CD4-positive, alpha-beta T cell treated with Interleukin-2 at 100 ng/mL for 4 hours (primary cell): ENCODE measurements around the gene CPT1B.

Experiments used
- DNase-seq: peaks from one replicate; pipeline ENCODE4 v3.0.0-alpha.2; 2020; ENCODE audit warnings: low spot score

The CPT1B gene

DNA sequence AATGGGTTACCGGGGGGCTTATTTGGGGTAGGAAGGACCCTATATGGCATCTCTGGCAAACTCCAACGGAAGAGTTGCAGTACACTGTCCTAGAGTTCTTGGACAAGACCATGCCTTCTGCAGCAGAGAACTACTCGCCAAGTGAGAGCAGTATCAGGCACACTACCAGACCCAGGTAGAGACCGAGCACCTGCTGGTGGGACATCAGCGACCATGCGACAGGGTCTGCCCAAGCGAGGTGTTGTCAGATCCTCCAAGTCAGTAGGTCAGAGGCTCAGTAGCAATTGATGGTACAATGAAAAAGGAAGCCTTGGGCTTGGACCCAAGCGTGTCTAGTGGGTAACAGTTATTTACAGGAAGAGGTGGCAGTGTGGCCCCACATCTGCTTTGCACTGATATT is 7.6 kb upstream of the CPT1B start:
- DNase-seq, result no peak

DNA sequence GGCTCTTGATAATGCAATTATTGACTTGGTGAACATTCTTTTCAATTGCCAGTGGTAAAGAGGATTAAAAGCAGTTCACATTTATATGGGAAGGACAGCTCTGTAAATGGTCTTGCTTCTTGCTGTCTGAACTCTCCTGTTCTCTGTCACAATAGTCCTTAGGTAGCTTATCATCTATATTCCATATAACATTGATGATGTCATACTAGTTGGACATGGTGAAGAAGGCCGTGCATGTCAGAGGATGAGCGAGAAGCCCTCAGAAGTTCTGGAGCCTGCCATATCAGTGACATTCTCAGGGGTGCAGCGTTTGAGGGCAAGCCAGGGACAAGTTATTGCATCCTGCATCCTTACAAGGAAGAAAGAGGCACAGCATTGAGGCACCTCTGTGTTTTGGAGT is 7.0 kb upstream of the CPT1B start:
- DNase-seq, result no peak

DNA sequence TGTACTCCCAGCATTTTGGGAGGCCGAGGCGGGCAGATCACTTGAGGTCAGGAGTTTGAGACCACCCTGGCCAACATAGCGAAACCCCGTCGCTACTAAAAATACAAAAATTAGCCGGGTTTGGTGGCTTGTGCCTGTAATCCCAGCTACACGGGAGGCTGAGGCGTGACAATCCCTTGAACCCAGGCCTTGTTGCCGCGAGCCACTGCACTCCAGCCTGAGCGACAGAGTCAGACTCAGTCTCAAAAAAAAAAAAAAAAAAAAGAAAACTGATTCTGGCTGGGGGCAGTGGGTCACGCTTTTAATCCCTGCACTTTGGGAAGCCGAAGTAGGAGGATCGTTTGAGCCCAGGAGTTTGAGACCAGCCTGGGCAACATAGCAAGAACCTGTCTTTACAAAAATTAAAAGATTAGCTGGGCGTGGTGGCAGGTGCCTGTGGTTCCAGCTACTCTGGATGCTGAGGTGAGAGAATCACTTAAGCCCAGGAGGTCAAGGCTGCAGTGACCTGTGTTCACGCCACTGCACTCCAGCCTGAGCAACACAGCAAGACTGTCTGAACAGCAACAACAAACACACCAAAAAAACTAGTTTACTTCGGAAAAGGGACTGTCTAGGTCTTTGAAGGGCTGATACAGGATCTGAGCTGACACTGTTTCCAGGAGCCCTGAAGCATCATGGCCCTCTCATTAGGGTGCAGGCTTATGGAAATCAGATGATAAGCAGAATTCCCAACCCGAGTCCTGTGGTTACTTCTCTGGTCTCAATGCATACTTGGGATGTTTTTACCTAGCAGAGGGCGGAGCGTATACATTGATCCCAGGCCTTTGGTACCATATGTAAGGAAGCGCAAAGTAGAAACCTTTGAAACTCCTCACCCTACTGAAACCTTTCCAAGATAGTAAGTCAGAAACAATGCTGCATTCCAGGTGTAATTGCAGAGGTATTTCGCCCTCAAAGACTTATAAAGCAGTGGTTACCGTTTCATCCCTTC is 6.2 kb upstream of the CPT1B start:
- DNase-seq, result no peak

DNA sequence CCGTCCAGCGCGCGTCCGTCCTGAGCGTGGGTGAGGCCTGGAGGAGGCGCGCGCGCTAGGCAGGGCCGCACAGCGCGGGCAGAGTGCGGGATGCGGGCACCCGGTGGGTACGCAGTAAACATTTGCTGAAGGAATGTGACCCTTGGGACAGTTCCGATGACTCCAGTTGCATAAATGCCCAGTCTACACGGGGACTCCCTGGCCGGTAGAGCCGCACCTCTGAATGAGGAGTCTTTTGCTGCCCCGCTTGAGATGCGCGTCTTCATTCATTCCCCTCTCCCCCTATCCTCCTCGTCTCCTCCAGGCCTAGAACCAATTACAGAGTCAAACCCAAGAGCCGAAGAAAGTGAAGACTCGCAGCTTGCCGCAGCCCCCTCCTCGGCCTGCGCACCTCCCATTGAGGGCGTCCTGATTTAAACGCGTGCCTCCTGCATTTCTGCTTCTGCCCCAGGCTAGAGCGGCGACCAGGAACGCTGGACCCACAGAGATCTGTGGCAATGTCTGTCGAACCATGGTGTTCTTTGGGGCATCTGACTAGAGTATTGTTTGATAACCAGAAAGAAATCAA is 5.2 kb upstream of the CPT1B start:
- no peak for DNase-seq

DNA sequence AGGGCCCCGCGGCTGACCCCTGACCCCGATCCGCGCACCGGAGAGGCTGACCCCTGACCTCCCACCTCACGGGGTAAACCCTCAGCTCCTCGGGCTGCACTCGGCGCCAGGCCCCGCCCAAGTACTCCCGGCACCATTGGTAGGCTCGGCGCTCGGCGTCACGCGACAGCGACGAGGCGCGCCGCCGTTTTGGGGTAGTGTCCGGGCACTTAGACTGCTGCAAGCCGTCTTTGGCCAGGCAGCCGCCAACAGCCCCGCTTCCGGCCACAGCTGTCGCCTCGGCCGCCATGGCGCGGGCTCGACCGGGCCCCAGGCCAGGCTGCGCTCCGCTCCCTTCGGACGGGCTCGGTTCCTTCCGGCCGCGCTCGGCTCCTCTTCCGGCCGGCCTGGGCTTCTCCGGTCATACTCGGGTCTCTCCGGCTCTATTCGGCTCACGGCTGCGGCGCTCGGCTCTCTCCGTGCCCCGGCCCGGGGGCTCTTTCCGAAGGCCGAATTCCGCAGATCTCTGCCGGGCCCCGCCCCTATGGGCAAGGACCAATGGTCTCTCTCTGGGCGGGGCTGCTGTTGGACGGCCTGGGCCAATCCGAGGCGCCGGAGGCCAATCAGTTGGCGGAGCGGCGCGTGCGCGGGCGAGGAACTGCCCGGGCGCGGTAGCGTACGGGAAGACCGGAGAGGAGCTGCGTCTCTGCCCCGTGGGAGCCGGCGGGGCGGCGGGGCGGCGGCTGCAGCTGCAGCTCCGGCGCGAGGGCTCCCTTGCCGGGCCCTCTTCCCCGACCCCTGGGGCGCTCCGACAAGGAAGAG is 4.5 kb upstream of the CPT1B start, which contains the start of gene CHKB:
CHKB (minus strand) TSS at position 357 of the 801 bp plus-strand sequence; CDS start at position 289, 68 bp downstream.
- peak; percentile 98 for DNase-seq

DNA sequence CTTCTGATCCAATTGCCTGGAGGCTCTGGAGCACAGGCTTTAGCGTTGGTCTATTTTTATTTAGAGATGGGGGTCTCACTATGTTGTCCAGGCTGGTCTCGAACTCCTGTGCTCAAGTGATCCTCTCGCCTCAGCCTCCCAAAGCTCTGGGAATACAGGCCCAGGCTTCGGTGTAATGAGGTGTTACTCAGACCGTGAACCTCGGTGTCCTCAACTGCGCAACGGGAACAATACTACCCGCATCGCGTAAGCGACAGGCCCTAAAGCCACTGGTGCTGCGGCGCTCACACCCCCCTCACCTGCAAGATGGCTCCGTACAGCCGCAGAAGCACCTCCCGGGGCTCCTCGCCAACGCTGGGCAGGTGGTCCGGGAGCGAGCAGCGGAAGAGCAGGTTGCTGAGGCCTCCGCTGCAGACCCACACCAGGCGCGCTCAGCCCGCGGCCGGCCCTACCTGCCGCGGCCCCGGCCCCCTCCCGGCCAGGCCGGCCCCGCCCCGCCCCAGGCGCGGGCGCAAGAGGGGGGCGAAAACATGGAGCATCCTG is 3.8 kb upstream of the CPT1B start:
- DNase-seq, result peak; percentile 30

DNA sequence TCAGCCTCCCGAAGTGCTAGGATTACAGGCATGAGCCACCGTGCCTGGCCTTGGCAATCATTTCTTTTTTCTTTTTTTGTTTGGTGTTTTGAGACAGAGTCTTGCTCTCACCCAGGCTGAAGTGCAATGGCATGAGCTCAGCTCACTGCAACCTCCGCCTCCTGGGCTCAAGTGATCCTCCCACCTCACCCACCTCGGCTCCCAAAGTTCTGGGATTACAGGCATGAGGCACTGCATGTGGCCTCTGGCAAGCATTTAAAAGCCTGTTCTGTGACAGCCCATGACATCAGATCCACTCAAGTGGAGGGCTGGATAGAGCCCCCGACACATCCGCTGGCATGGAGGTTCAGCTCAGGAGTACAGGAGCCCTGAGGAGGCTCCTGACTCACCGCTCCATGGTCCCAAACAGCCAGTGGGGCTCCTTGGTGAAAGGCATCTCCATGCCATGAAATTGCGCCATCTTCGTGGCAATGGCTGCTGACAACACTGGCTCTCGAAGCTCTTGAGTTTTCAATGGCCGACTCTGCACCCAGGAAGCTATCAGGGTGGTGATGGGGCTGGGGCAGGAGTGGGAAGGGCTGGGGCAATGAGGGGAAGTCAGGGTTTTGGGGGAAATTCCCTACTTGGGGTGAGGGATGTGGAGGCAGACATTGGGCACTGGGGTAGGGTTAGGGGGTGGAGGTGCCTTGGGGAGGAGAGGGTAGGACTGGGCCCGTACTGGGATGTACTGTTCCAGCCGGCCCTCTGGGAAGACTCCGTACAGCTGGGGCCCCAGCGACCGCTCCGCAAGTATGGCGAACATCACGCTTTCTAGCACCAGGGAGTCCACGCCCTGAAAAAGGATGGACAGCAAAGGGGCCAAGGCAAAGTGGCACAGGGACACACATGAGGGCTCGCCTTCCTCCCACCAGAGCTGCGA is 3.1 kb upstream of the CPT1B start:
- DNase-seq, result no peak

DNA sequence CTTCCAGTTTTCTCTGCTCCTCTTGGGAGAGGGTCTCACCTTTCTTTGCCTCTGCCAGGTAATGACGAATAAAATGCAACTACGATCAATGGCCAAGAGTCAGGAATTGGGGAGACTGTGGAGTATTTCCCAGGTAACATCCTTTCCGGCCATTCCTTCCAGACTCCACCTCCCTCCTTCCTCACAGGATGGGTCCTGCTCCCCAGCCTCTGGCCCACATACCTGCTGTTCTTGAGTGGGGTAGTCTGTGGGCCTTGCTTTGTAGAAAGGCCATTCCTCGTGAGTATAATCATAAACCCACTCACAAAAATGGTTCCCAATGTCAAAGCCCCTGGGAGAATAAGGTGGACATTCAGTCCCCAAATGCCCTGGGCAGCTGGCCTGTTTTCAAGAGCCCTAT is 1.5 kb upstream of the CPT1B start:
- no peak for DNase-seq

DNA sequence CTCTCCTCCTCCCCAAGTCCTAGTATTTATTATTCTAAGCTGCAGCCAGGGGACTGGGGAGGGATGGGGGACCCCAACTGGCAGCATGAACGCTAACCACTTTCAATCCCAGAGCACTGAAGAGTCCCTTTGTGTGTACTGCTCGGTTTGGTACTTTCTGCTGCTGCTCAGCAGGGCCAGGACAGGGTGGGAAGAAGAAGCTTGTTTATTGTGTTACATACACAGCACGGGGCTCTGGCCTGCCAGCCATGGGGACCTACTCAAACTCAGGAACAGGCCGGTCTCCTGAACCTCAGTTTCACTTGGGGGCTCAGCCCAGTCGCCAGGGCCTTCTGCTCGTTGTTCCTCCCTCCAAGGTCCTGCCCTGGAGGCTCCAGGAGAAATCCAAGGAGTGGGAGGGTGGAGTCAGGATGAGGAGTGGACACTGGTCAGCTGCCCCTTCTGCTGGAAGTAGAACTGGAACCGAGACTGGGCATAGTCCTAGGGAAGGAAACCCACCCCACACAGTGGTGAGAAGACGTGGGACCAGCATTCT is 616 bp upstream of the CPT1B start:
- no peak for DNase-seq

DNA sequence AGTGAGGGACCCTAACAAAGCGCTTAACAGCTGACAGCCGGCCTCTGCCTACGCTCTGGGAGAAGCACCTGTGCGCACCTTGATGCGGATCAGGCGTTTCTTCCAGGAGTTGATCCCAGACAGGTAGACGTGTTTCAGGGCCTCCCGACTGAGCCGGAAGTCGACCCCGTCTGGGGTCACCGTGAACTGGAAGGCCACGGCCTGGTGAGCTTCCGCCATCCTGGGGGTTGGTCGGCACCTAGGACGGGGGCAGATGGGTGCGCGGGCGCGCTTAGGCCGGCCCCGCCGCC is 585 bp downstream of the CPT1B start:
- DNase-seq, result no peak

DNA sequence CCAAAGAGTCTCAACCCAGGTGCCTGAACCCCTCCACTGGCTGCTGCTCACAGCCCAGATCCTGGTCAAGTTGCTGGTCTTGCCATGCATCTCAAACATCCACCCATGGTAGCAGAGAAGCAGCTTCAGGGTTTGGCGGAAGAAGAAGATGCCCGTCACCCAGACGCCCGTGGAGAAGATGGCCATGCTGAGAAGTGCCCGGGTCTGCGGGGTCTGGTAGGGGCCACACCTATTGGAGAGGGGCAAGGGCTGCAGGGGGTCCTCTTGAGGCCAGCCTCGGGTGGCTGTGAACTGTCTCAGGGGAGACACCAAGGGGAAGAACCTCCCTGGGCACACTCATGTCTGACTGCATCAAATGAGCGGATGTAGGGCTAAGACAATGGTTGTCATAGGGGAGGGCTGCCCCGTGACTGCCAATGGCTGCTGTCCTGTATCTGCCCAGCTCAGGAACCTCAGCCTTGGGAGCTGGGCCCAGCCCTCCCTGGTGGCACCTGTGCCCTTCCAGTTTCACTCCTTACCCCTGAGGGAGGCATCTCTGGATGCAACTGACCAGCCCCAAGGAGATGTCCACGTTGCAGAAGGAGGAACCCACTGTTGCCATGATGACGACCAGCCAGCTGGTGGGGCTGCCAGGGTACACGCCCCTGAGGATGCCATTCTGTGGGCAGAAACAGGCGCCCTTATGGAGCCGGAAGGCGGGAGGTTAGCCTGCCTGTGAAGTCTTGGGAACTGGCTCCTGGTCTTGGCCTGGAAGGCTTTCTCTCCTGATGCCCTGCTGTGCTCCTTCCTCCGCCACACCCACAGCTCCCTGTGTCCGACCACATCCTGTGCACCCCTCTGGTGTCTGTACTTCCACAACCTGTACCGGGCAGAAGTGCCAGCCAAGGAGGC is 1.2 kb downstream of the CPT1B start:
- no peak for DNase-seq

DNA sequence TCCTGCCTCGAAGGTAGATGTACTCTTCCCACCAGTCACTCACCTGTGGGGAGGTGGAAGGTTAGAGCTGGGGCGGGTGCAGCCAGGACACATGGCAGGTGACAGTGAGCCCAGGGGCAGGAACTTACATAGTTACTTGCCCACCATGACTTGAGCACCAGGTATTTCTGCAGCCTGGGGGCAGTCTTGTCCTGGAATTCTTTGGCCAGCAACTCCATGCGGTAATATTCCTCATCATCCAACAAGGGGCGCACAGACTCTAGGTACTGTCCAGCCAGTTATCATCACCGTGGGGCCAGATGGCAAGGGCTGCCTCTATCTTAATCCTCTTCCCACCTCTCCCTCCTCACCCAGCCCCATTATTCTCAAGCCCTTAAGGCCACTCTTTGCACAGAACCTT is 2.2 kb downstream of the CPT1B start:
- DNase-seq, result no peak

DNA sequence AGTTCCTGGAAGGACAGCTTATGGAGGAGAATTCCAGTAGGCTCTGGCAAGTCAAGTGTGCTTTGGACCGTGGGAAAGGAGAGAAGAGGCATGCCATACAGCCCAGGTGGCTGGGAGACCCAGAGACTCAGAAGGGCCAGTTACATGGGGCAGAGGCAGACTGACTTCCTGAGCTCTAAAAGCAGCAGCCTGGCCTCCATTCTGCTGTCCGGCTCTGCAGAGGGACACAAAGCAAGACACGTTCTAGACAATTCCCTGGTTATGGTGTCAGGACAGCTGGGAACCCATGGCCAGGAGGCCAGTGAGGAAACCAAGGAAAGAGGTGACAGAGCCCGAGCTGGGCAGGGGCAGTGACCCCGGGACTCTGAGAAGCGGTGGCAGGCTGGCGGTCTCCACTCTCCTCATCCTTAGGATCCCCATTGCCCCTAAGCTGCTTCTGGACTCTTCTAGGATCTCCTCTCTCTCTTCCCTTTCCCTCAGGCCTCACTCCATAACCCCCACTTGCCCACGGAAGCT is 2.7 kb downstream of the CPT1B start:
- DNase-seq, result no peak

DNA sequence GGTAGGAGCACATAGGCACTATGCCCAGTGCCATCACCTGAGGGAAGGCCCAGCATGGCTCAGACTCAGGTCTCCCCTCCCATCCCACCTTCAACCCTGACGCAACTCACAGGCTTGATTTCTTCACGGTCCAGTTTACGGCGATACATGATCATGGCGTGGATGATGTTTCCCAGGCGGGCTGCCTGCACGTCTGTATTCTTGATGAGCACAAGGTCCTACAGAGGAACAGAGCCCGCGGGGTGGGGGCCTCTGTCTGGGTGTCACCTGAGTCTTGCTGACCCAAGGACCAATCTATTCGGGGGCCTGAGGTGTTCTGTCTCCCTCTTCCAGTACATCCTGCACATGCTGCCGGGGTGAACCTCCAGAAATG is 3.9 kb downstream of the CPT1B start:
- no peak for DNase-seq

DNA sequence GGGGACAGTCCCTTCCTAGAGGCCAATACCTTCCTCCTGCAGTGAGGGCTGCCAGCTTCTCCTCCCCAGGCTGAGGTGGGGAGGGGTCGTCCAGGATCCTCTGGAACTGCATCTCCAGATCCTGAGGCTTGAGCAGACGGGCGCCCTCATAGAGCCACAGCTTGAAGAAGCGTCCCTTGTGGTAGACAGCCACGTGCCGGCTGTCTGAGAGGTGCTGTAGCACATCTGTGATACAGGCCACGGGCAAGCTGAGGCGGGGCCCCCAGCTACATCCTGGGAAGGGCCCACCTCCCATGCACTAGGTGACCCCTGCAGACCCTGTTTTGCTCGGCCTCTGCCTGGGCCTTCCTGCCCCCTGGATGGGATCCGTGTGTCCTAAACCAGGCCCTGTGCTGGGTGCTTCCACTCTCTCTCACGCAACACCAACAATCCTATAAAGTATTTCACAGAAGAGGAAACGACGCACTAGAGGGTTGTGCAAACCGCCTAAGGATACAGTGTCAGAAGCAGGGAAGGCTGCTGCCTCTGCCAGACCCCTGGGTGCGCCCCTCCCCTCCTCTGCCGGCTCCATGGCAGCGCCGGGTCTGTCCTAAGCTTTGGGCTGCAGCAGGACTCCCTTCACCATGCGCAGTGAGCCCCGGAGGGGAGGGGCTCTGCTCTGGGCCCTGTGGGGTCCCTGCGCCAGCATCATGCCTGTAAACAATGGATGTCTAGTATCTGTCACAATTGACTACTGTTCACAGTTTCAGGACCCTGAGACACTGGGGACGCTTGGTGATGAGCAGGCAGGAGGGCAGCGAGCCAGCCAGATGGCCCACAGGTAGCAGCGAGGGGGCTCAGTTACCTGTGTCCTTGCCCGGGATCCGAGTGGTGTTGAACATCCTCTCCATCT is 4.5 kb downstream of the CPT1B start:
- DNase-seq, result no peak

DNA sequence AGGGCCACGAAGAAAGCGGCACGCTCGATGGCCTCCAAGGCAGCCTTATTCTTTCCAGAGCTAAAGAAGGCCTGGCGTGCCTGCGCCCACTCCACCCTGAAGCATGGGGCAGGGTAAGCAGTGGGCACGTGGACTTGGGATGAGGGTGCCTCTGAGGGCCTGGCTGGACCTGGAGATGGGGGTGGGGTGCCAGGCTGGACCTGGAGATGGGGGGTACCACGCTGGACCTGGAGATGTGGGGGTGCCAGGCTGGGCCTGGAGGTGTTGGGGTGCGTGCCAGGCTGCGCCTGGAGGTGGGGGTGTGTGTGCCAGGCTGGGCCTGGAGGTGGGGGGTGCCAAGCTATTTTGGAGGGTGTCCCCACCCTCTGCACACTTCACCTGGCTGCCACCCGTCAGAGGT is 5.3 kb downstream of the CPT1B start:
- DNase-seq, result no peak

DNA sequence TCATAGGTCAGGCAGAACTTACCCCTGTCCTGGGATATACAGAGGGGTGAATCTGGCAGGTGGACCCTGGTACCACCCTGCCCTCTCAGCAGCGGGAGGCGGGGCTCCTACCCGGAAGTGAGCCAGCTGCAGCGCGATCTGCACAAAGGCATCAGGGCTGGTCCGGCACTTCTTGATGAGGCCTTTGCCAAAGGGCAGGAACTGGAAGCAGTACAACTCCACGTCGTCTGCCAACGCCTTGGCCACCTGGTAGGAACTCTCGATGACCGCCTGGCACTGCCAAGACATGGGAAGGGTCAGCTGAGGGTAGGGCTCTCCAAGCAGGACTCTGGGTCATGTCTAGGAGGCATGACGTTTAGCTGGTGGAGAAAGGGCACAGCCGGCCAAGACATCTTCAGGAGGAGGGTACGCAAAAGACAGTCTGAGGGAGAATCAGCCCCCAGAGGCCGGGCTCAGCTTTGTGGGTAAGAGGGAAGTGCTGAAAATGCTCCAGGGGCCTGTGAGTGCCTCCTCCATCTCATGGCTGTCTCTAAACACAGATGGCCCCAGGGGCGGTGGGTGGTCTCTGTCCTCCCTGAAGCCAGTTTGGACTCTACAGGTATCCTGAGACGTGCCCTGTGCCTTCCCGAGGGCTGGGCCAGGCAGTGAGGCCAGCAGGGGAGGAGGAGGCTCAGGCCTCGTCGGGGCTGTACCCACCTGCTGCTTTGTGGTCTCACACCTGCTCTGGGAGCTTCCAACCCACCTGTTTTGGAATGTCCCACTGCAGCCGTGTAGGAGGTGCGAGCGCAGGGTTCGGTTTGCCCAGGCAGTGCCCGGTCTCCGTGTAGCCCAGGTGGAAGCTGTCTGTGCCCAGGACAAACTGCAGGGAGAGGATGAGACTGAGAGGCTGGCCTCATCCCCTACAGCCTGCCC is 6.7 kb downstream of the CPT1B start:
- no peak for DNase-seq

DNA sequence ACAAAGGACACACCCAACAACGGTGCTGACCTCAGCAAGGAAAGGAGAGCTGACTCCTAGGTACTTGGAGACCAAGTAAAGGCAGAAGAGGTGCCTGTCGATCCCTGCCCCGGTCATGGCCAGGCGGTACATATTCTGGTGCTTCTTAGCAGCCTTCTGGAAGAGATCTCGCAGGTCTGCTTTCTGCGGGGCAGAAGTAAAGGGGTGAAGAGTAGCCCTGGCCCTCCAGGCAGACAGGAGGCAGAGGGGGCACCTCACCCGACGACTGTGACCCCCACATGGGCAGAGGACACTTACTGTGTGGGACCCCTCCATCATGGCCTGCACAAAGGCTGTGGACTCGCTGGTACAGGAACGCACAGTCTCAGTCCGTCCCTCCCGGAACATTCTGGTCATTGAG is 7.4 kb downstream of the CPT1B start:
- no peak for DNase-seq
